GM15510 (cell line): ENCODE data around the gene IL11RA.
A peak's percentile ranks its signal among the peaks of the same experiment; 100 is the strongest.

Experiments used
- POLR2A ChIP-seq: IDR thresholded peaks from 3 replicates; pipeline ENCODE4 v1.6.1; 2011; ENCODE audit warnings: borderline replicate concordance; ENCODE audit not compliant: insufficient read length; ENCODE audit errors: extremely low read depth

IL11RA gene

GRCh38 chr9:34656992-34657391 lies 5.0 kb downstream of the IL11RA start:
- TF ChIP-seq POLR2A = no peak

- TF ChIP-seq POLR2A = no peak
Observed at GRCh38 chr9:34658461-34658860, 6.5 kb downstream of the IL11RA start.

- no peak for TF ChIP-seq POLR2A
Observed at GRCh38 chr9:34659592-34660253, 7.7 kb downstream of the IL11RA start.

GRCh38 chr9:34662526-34663302 lies 10.7 kb downstream of the IL11RA start, which contains the start of gene CCL27:
CCL27 (minus strand) TSS chr9:34662657; CDS start chr9:34662633, 24 bp downstream.
- TF ChIP-seq POLR2A = no peak

GRCh38 chr9:34663303-34663605 lies 11.3 kb downstream of the IL11RA start:
- TF ChIP-seq POLR2A = no peak

- TF ChIP-seq POLR2A = no peak
Observed at GRCh38 chr9:34664281-34665066, 12.5 kb downstream of the IL11RA start.

GRCh38 chr9:34665067-34665380 lies 13.0 kb downstream of the IL11RA start:
- peak; percentile 15 for TF ChIP-seq POLR2A

GRCh38 chr9:34665381-34666250 lies 13.6 kb downstream of the IL11RA start:
- TF ChIP-seq POLR2A = no peak

- TF ChIP-seq POLR2A = no peak
Observed at GRCh38 chr9:34669809-34670562, 18.0 kb downstream of the IL11RA start.

GRCh38 chr9:34671307-34671706 lies 19.3 kb downstream of the IL11RA start:
- TF ChIP-seq POLR2A = no peak

GRCh38 chr9:34674440-34674839 lies 22.5 kb downstream of the IL11RA start:
- TF ChIP-seq POLR2A = no peak

GRCh38 chr9:34675048-34675714 lies 23.2 kb downstream of the IL11RA start:
- TF ChIP-seq POLR2A = no peak

GRCh38 chr9:34675869-34676268 lies 23.9 kb downstream of the IL11RA start:
- no peak for TF ChIP-seq POLR2A
